A549 (cell line): ENCODE results near the gene GBP1. TPM values are rescaled to one million over a fixed set of nuclear protein-coding genes. Genes with fewer than 3 reads are reported as not detected.
"Not testable (repeated sequence)": the region's sequence is repeated elsewhere in the genome, so short reads cannot be mapped to it uniquely, and the experiment has no call there.

Source experiments
- ATAC-seq, 2 experiments: fragments of 200-7000 bp in 1 of 2; fragments of >200 bp in 1 of 2; cut with Nextera tagmentation in 1 of 2; cut with Tn5 transposase in 1 of 2; 3 replicates each; pipeline versions ENCODE4 v1.8.0 to v1.9.1; 2018 to 2020; ENCODE audit warnings: mild to moderate bottlenecking in 1 of 2, moderate library complexity in 1 of 2
- CTCF ChIA-PET: fragments of 300-600 bp; sonication (Branson Sonifier 250); formaldehyde crosslinking; extraction: SDS; loops from one replicate; lab custom pipeline; 2021; ENCODE audit warnings: antibody characterized with exemption, inconsistent platforms; lab: Yijun Ruan, JAX
- POLR2A ChIA-PET: fragments of 350-600 bp; formaldehyde crosslinking; extraction: SDS; loops from one replicate; lab custom pipeline; 2021; ENCODE audit warnings: antibody characterized with exemption, inconsistent platforms; lab: Yijun Ruan, JAX
- DNase-seq, 2 experiments: peaks; one replicate each; pipeline versions ENCODE4 v3.0.0 to v3.0.0-alpha.2; 2011 to 2016; ENCODE audit warnings: low read depth in 1 of 2, low spot score in 1 of 2
- FAIRE-seq: peaks from 2 replicates; lab custom pipeline; 2011; peaks lifted over from hg19 to GRCh38; lab: Jason Lieb, UNC
- H3K27ac ChIP-seq, 2 experiments: fragments of >200 bp; sonication (Bioruptor Twin); formaldehyde crosslinking; 3 replicates each; pipeline ENCODE4 v1.5.1; 2016 to 2017
- H3K4me1 ChIP-seq: fragments of >200 bp; sonication (Bioruptor Twin); formaldehyde crosslinking; 3 replicates; pipeline ENCODE4 v1.6.1; 2016
- H3K4me2 ChIP-seq: fragments of >200 bp; sonication (Bioruptor Twin); formaldehyde crosslinking; 3 replicates; pipeline ENCODE4 v1.6.1; 2016
- H3K4me3 ChIP-seq: fragments of >200 bp; sonication (Bioruptor Twin); formaldehyde crosslinking; 3 replicates; pipeline ENCODE4 v1.5.1; 2016
- H3K9me3 ChIP-seq: fragments of >200 bp; sonication (Bioruptor Twin); formaldehyde crosslinking; 3 replicates; pipeline ENCODE4 v1.6.1; 2016
- CHD4 ChIP-seq: fragments of 200-600 bp; sonication (generic); IDR thresholded peaks from 2 replicates; pipeline ENCODE4 v1.6.1; 2016; ENCODE audit warnings: antibody characterized with exemption, mild to moderate bottlenecking, borderline replicate concordance
- EHMT2 ChIP-seq: fragments of 200-600 bp; sonication (generic); IDR thresholded peaks from 2 replicates; pipeline ENCODE4 v1.6.1; 2016; ENCODE audit warnings: antibody characterized with exemption, low read depth, mild to moderate bottlenecking, moderate library complexity
- HOXA7 ChIP-seq: fragments of 250-450 bp; sonication (Bioruptor Pico); IDR thresholded peaks from 2 replicates; pipeline ENCODE4 v1.5.0; 2020; ENCODE audit warnings: mild to moderate bottlenecking, moderate library complexity
- HOXB13 ChIP-seq: fragments of 250-450 bp; sonication (Bioruptor Pico); IDR thresholded peaks from 2 replicates; pipeline ENCODE4 v1.5.0; 2020; ENCODE audit warnings: low read depth, mild to moderate bottlenecking, moderate library complexity
- JUN ChIP-seq, 2 experiments: fragments of >200 bp; sonication (Bioruptor Twin); formaldehyde crosslinking; IDR thresholded peaks; 2 replicates in 1 of 2; 3 replicates in 1 of 2; pipeline ENCODE4 v1.6.1; 2016 to 2017
- KDM1A ChIP-seq: fragments of 200-600 bp; sonication (generic); IDR thresholded peaks from 2 replicates; pipeline ENCODE4 v1.6.1; 2016; ENCODE audit warnings: low read depth, mild to moderate bottlenecking
- RCOR1 ChIP-seq: fragments of 150-350 bp; IDR thresholded peaks from 2 replicates; pipeline ENCODE4 v1.6.1; 2014; ENCODE audit warnings: antibody characterized with exemption, low read length, low read depth
- RFX5 ChIP-seq: fragments of 450-650 bp; IDR thresholded peaks from 2 replicates; pipeline ENCODE4 v1.7.1; 2014; ENCODE audit warnings: antibody characterized with exemption, mild to moderate bottlenecking, moderate library complexity
- SMC3 ChIP-seq: fragments of >200 bp; sonication (Bioruptor Twin); formaldehyde crosslinking; IDR thresholded peaks from 3 replicates; pipeline ENCODE4 v1.6.1; 2018; ENCODE audit warnings: inconsistent platforms
- SREBF2 ChIP-seq: fragments of 450-650 bp; IDR thresholded peaks from 2 replicates; pipeline ENCODE4 v1.6.1; 2014; ENCODE audit warnings: mild to moderate bottlenecking, moderate library complexity
- TFCP2L1 ChIP-seq: fragments of 250-450 bp; sonication (Bioruptor Pico); IDR thresholded peaks from 2 replicates; pipeline ENCODE4 v1.5.0; 2021; ENCODE audit warnings: mild to moderate bottlenecking
- TP53 ChIP-seq: fragments of 250-450 bp; sonication (Bioruptor Pico); IDR thresholded peaks from 2 replicates; pipeline ENCODE4 v1.5.0; 2021; ENCODE audit warnings: mild to moderate bottlenecking, moderate library complexity
- ZC3H11A ChIP-seq: fragments of 450-650 bp; IDR thresholded peaks from 2 replicates; pipeline ENCODE4 v1.6.1; 2014; ENCODE audit warnings: antibody characterized with exemption, mild to moderate bottlenecking
- ZNF302 ChIP-seq: fragments of 250-450 bp; sonication (Bioruptor Pico); IDR thresholded peaks from 2 replicates; pipeline ENCODE4 v1.9.0; 2021; ENCODE audit warnings: inconsistent platforms, mild to moderate bottlenecking, moderate library complexity
- WGBS: methylation state at CpG from one replicate; pipeline ENCODE4 v1.1.6; 2017; ENCODE audit errors: missing lambda C conversion rate; 5-methylcytosine and 5-hydroxymethylcytosine counted together
- polyA plus RNA-seq, 4 experiments: library from polyadenylated mRNA; depleted of rRNA in 3 of 4; stranded (reverse); fragments of >200 nt; fragmentation: RNase III in 1 of 4; extraction: RNeasy Plus Mini Kit Qiagen cat#74134 plus additional on column Dnase treatment in 1 of 4; gene quantifications; 2 replicates in 3 of 4; 3 replicates in 1 of 4; pipeline ENCODE4 v1.2.3, GENCODE V29; 2011 to 2017
- TF ChIP-seq, protein P1 (sequence below): fragments of >200 bp; sonication (Bioruptor Twin); formaldehyde crosslinking; IDR thresholded peaks from 3 replicates; pipeline ENCODE4 v1.5.1; 2016
- TF ChIP-seq, protein P2 (sequence below): IDR thresholded peaks from 2 replicates; pipeline ENCODE4 v1.6.1; 2012; ENCODE audit warnings: low read depth, borderline replicate concordance

Gene GBP1
- polyA plus RNA-seq, 2 of the 4 experiments (the other 2 are of a cell fraction) = 0.10 to 0.39 TPM

DNA sequence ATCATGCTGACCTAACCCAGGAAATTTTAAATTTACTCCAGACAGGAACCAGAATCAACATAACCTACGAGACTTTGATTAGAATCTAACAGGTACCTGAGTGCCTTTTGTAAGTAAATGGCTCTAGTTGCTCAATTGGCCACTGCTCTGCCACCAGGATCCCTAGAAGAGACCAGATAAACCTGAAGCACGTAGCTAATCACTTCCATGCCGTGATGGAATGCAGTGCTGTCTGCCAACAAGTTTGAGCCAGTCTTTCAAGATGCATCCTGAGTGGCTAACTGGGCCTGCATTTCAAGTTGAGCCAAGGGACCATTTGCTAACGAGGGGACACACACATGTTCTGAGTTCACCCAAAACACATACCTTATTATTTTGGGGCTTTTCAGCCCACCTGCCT is 15.8 kb downstream of the GBP1 start:
- WGBS = 34% methylated on average over 2 of the region's 4 CpGs
- FAIRE-seq, H3K9me3 ChIP-seq, H3K27ac ChIP-seq, H3K4me1 ChIP-seq, ATAC-seq, H3K4me3 ChIP-seq, CTCF ChIA-PET, DNase-seq, H3K4me2 ChIP-seq, POLR2A ChIA-PET: not testable (repeated sequence)

DNA sequence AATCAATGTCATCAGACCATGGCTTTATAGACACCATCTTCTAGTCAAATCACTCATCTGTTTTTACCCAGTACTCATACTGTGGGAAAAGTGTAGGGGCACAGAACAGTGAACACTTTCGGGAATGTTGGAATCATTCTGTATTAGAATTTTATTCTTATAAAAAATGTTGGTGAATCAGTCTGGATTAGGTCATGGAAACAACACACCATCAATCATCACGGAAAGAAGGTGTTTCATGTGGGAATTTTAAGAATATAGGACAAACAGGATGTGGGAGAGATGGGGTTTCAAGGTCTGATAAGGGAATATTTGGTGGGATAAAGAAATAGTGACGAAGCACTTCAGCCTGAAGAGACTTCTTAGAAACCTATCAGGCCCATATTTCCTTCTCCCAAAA is 17.3 kb downstream of the GBP1 start:
- TF ChIP-seq KDM1A (no peak), CHD4 (no peak), ZC3H11A (no peak), HOXA7 (CRISPR knock-in tag) (no peak), TFCP2L1 (CRISPR knock-in tag) (no peak), HOXB13 (no peak), EHMT2 (no peak), JUN (IDR thresholded peaks at IDR 0.05) (no peak), ZNF302 (CRISPR knock-in tag) (no peak), SREBF2 (no peak), TP53 (CRISPR knock-in tag) (no peak), SMC3 (no peak)
- TF ChIP-seq, protein P1, sequence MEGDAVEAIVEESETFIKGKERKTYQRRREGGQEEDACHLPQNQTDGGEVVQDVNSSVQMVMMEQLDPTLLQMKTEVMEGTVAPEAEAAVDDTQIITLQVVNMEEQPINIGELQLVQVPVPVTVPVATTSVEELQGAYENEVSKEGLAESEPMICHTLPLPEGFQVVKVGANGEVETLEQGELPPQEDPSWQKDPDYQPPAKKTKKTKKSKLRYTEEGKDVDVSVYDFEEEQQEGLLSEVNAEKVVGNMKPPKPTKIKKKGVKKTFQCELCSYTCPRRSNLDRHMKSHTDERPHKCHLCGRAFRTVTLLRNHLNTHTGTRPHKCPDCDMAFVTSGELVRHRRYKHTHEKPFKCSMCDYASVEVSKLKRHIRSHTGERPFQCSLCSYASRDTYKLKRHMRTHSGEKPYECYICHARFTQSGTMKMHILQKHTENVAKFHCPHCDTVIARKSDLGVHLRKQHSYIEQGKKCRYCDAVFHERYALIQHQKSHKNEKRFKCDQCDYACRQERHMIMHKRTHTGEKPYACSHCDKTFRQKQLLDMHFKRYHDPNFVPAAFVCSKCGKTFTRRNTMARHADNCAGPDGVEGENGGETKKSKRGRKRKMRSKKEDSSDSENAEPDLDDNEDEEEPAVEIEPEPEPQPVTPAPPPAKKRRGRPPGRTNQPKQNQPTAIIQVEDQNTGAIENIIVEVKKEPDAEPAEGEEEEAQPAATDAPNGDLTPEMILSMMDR = no peak
- TF ChIP-seq, all 56 proteins: peak for 0

DNA sequence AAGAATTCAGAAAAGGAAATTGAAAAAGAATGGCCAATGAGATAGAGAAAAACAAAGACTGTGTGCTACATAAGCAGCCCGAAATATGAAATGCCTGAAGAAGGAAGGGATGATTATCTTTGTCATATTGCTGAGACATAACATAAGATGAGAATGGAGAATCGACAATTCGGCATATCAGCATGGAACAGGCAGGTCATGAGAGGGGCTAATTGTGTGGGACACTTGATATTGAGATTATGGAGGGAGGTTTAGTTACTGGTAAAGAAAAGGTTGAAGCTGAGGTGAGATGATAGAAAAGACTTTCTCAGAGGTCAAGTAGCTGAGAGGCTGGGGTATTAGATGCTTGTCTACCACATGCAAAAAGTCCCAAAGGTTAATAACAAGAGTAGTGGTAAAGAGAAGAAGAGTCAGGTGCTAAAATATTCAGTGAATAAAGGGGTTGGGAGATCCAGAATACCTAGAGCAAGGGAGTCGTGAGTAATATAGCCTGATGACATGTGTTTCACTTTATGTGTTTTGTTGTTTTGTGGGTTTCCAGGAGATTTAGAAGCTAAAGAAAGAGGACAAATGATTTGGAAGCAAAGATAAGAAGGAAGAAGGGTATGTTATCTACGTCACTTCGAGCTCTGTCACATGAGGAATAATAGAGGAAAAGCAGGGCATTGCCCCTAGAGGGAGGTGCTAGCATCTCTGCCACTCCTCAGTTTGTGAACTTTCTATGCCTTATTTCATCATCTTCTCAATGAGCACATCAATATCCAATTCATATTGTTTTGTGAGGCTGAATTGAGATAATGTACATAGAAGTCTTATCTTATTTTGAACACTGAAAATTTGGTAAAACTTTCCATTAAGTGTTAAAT is 18.5 kb downstream of the GBP1 start:
- DNase-seq, H3K4me2 ChIP-seq, H3K4me3 ChIP-seq, FAIRE-seq, H3K9me3 ChIP-seq, POLR2A ChIA-PET, H3K4me1 ChIP-seq, ATAC-seq, CTCF ChIA-PET, H3K27ac ChIP-seq: not testable (repeated sequence)
- 34% methylated on average over 6 of the region's 6 CpGs for WGBS

More for the DNA sequence above, 17.3 kb downstream of the GBP1 start:
- DNase-seq (no peak), ATAC-seq (no peak), FAIRE-seq (no peak)
- Histone ChIP-seq H3K9me3 (no peaks in the 10 kb centered on the region), H3K4me1 (no peaks in the 10 kb centered on the region), H3K4me2 (no peak overlapping the region), H3K4me3 (no peak overlapping the region), H3K27ac (no peak overlapping the region)
- 45% methylated on average over 3 of the region's 3 CpGs for WGBS
- ChIA-PET CTCF (no interaction called here), POLR2A (no interaction called here)

DNA sequence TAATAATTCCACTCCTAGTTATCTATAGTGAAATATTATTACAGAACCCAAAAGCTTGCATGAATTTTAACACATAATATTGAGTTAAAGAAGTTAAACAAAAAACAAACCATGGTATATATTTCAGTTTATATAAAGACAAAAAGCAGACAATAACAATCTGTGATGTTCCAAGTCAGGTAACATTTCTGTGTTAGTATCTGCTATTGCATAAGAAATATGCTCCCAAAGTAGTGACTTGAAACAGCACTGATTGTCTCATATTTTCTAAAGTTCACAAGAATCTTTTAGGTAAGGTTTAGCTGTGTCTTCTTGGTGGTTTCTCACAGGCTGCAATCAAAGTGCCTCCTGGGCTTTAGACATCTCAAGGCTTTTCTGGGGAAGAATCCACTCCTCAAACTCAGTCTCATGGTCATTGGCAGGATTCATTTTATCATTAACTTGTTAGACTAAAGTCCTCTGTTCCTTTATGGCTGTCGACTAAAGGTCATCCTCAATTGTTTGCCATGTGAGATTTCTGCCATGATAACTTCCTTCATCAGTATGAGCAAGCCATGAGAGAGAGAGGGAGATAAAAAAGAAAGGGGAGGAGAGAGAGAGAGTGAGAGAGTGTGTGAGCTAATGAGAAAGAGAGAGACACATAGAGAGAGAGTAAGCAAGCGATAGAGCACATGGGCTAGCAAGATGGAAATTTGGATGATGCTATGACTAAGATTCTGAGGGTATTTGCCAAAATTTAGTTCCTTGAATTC is 19.9 kb downstream of the GBP1 start:
- DNase-seq = peak in 1 of 2 experiments; percentile 16
- no peak for FAIRE-seq
- Histone ChIP-seq H3K9me3 (no peaks in the 10 kb centered on the region), H3K4me1 (no peaks in the 10 kb centered on the region), H3K4me3 (no peak overlapping the region), H3K27ac (no peak overlapping the region)
- CTCF ChIA-PET = no interaction called here
- TF ChIP-seq, protein P2, sequence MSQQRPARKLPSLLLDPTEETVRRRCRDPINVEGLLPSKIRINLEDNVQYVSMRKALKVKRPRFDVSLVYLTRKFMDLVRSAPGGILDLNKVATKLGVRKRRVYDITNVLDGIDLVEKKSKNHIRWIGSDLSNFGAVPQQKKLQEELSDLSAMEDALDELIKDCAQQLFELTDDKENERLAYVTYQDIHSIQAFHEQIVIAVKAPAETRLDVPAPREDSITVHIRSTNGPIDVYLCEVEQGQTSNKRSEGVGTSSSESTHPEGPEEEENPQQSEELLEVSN = no peak
- TF ChIP-seq RFX5 (no peak), RCOR1 (no peak)
- TF ChIP-seq, all 56 proteins: peak for 0
- 34% methylated on average over 2 of the region's 2 CpGs for WGBS
- POLR2A ChIA-PET = no interaction called here
- H3K4me2 ChIP-seq = no peak overlapping the region
- ATAC-seq = no peak
